GM18861 (cell line): ENCODE measurements around the gene CMTM7.

Experiments
- ATAC-seq: cut with Tn5 transposase; IDR thresholded peaks from one replicate; pipeline ENCODE4 v1.9.1; 2021; ENCODE audit not compliant: unreplicated experiment

Gene CMTM7, protein sequence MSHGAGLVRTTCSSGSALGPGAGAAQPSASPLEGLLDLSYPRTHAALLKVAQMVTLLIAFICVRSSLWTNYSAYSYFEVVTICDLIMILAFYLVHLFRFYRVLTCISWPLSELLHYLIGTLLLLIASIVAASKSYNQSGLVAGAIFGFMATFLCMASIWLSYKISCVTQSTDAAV

DNA sequence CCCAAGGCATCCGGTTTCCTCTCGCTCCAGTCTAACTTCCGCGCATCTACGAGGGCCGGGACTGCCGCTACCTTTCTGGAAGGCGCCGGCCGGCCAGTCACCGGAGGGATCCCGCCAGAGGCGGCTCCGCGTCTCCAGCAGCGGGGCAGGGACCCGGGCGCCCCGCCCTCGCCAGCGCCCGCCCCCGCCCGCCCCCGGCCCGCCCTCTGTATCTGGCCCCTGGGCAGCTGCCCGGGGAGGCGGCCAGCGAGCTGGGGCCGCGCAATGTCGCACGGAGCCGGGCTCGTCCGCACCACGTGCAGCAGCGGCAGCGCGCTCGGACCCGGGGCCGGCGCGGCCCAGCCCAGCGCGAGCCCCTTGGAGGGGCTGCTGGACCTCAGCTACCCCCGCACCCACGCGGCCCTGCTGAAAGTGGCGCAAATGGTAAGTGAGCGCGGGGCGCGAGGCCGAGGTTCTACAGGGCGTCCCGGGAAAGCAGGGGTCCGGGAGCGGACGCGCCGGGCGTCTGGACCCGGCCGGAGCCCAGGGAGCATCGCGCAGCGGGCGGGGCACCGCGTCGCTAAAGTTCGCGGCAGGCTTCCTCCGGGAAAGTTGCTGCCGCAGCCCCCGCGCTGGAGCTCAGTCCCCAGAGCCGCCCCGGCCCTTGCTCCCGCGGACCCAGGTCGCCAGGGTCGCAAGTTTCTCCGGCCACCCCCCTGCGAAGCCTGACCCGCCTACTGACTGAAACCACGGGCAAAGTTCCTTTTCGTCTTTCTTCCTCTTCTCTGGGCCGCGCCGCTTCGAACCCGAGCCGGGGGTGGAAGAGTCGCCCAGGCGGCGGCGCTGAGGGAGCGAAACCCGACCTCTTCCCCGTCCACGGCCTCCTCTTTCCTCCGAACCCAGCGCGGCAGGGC, at the start of gene CMTM7:
CMTM7 (plus strand) TSS at position 211 of the 893 bp plus-strand sequence; CDS start at position 265, 54 bp downstream.
- ATAC-seq: no peak

DNA sequence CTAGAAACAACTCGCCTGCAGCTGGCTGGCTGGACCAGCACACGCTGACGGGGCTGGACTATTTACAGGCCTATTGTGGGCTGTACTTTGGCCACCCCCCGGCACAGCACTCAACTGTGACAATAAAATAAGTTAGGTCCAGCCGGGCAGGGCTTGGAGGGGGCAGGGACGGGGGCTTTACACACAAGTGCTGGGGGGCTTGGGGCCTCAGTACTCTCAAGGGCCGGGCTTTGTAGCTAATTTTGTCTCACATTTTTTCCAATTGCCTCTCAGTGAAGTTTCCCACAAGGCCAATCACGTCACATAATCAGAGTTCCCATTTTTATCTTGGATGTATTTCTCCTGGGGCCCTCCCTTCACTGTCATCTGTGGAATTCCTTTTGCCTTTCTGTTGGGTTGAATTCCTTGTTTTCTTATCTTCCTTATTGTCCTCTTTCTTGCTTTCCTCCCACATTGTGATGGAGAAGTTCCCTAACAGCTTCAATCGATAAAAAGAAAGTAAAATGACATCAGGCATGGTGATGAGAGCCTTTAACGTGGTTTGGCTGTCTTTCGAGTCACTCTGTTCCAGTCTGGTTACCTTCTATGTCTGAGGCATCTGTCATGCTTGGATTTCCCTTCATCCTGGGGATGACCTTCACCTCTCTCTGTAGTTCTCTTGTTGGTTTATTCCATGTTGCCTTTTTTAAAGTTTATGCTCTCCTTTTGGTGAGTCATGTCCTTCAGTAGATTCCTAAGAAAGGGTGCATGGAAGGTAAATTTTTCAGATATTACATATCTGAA, 44.1 kb upstream of the CMTM7 start:
- ATAC-seq: no peak

DNA sequence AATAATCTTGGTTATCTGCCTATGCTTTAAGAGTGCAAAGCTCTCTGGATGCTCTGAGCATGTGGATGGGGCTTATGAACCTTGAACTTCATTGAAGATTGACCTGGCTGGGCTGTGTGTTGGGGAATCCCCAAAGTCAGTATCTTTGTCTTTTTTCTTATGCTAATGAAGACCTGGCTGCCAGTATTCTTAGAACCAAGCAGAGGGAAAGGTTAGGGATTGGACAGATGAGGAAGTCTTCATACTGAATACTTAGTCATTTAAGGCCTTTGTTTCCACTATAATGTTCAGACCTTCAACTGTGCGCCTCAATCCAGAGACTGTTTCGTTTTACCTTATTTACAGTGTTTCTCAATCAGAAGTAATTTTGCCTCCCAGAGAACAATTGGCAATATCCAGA, 42.5 kb upstream of the CMTM7 start:
- ATAC-seq: no peak

DNA sequence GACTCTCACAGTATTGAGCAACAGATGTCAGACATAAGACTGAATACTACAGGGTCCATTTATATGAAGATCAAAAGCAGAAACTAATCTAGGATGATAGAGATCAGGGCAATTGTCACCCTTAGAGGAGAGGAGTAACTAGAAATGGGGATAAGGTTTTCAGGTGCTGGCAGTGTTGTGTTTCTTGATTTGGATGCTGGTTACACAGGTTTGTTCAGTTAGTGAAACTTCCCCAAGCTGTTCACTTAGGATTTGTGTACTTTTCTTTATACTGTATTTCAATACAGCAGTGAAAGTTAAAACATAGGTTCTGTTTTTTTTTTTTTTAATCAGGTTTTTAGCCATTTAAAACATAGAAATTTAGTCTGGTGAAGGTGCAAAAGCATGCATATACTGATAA, 39.1 kb upstream of the CMTM7 start:
- no peak for ATAC-seq

DNA sequence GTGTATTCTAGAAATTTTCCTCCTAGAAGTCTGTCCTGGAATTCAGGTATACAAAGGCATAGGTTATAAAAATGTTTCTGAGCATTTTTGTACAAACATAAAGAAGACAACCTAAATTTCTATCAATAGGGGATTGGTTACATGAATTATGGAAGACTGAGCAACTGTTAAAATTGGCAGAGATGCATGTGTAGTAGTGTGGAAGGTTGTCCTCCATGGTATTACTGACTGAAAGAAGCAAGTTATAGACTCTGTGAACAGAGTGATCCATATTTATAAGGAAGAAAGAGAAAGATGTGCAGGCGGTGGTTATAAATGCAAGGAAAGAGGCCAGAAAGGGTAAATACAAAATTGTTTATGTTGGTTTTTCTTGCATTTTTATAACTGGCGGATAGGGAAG, 38.3 kb upstream of the CMTM7 start:
- ATAC-seq: no peak

DNA sequence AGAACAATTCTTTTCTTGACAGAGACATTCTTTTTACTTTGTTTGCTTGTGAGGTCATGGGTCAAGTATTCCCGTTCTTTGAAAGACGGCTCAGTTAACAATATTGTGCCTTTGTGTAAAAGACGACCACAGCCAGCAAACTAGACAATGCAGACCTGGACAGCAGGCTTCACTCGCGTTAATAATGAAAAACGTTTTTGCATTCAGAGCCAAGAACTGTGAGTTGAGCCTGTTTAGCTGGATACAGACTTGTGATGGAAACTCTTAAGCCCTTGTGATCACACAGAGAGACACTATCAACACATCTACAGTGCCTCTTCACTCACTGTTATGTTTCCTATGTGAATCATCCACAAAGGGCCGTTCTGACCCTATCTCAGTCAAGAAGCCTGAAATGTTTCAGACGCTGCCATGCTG, 37.3 kb upstream of the CMTM7 start:
- ATAC-seq: no peak

DNA sequence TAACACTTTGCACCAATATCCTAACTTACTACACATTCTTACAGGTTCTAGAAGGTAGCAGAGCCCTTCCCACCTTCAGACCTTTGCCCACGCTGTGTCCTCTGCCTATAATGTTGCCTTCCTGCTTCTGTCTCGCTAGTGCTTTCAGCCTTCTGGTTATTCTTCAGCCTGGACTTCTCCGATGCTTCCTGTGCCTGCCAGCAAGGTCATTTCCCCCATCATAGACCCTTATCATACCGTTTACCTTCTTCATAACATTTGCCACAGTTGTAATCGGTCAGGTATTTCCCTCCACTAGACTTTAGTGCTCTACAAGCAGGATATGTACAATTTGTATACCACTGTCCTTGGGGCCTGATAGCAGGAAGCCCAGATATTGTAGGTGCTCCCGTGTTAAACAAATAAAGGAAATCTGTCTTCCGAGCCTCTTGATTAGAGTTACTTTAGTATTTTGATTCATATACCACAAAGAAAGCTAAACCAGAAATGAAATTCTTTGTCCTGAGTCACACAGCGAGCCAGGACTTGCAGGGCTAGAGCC, 35.8 kb upstream of the CMTM7 start:
- ATAC-seq: no peak

DNA sequence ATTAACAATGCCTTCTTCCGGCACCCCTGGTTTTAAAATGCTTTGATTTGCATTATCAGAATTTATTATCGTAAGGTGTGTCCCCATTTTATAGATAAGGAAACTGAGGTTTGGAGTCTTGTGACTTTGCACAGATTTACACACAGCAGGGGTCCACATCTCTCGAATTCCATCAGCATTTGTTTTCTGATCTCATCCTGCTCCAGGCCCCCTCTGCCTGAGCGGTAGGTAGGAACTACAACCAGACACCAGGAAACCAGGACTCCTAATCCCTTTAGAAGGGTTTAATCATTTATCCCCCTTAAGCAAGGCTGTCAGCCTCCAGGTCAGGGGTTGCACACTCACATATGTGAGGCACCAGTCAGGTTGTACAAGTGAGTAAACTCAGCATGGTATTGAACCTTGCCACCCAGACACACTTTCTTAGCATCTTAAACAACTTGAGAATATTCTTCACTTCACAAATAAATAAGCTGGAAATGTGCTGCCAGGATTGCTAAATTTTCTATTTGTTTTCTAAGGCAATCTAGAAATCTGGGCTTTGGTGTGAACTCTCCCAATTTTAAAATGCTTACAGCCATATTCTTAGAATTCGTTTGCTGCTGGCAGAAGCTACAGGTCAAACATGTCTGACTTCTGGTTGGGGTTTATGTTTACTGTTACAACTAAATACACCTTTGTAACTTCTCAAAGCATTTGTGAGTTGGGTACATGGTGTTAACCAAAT, 31.7 kb upstream of the CMTM7 start:
- ATAC-seq: no peak

DNA sequence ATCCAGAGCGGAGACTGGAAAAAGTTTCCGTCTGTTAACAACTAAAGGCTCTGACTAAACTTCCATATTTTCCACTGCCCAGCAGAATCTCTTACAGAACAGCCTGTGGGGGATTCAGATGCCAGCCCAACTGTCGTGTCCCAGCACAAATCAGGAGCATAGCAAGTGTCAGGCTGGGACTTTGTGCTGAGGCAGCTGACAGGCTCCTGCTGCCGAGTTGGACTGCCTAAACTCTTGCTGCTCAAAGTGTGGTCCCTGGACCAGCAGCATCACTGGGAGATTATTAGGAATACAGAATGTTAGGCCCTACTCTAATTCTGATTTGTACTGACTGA, 31.2 kb upstream of the CMTM7 start:
- ATAC-seq: no peak

DNA sequence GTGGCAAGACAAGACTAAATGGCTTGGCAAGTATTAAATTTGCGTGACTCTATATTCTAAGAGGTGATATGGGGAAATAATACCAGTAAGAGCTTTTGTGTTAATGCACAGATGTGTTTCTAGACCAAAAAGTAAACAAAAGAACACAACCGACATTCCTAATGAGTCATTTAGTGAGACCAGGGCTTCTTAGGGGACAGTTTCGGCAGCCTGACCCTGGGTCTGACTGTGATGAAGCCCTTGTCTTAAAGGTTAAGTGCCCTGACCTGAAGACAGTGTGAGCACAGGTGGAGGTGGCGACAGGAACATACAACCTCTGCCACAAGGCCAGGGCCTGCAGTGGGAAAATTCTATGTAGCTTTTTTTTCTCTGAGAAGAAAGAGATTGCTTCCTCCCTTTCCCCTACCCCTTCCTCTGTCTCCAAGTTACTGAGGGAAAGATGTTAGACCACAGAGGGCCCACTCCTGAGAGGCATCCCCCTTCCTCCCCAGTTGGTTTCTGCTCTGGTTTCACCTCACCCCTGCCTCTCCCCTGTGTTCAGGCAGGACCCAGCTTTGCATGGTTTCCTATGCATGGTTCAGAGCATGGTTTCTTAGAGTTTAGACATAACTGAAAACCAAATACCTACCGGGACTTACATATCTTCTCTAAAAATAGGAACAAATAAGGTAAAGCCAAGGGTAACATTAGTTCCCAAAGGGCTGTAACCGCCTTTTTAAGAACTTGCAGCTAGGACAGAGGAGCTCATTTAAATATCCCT, 24.8 kb upstream of the CMTM7 start:
- ATAC-seq: no peak

DNA sequence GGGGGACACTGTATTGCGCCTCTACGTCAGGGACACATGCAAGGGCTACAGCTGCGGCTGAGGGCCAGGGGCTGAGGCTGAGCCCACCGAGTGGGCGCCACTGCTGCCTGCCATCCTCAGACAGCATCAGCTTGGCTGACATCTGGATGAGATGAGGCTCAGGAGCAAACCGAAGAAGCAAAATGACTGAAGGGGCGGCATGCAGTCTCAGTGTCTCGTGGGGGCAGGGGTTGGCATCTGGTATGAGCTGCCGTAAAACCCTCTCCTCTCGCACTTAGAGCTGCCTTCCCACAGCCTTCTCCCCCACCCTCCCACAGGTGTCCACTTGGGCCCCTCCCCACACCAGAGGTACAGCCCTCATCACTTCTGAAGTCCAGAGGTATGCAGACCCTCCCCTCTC, 24.2 kb upstream of the CMTM7 start:
- ATAC-seq: no peak

DNA sequence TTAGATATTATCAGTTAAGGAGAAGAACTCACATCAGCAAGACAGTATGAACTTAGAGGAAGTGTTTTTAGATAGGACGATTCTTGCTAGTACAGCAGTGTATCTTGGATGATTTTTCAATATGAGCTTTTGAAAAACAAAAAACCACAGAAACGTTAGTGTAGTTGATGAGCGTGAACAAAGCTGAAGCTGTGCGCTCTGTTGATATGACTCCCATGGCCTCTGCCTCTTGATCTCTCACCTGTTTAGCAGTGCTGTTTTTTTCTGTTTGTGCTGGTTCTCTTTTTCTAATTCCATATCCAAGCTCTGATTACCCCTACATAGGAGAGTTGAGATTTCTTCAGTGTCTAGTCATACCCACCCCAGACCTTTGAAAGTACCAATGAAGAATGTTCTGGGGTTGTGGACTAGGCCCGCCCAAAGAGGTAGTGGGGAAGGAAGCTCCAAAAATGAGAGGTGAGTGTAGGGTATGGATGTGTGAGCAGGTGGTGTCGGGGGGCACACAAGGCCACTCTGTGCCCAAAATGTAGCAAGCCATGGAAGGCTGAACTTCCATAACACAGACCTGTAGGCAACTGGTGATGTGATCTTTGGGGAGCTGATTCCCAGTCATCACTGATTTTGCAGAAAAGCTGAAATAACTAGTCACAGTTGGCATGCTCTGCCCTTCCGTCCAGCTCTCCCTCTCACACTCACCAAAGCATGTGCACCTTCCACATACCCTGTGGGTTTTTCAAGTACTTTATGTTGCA, 20.0 kb upstream of the CMTM7 start:
- ATAC-seq: no peak

DNA sequence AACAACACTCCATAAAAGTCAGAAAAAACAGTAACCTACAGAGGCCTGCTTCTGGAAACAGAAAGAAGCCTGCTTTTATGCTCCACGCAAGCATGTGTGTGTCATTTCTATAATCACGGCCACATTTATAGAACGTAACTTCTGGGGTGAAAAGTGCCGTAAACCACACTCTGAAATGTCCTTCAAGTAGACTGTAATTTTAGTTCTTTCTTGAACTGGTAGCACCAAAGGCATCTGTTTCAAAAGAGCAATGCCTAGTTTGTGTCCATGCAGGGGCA, 19.5 kb upstream of the CMTM7 start:
- no peak for ATAC-seq

DNA sequence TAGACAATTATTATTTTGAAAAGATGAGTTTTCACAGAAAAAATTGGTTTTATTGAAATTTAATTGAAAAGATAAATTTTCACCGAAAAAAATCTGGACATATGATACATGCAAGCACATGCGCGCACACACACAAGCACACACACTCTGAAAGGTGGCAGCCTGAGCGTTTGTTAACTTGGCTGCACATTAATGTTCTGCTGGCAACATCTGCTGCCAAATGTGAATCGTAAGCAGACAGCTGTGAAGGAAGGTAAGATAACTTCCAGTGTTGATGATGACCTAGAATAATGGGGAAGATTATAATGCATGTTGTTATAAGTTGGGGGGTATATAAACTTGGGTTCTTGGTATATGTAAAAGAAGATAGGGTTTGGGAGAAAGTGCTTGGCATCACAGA, 18.4 kb upstream of the CMTM7 start:
- no peak for ATAC-seq

DNA sequence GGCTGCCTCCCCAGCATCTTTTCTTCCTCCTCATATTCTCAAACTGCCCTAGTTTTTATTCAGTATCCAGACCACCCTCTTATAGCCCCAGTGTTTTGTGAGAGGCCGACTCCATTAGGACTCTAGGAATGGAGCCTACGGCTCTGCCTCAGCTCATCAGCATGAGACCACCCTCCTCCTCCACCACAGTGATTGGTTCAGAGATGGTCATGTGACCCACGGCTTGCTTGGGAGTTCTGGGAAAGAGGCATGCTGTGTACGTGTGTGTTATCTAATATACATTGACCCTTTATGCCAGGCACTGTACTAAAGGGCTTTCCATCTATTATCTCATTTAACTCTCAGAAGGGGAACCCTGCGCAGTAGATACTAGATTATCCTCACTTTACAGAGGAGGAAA, 17.8 kb upstream of the CMTM7 start:
- ATAC-seq: no peak

DNA sequence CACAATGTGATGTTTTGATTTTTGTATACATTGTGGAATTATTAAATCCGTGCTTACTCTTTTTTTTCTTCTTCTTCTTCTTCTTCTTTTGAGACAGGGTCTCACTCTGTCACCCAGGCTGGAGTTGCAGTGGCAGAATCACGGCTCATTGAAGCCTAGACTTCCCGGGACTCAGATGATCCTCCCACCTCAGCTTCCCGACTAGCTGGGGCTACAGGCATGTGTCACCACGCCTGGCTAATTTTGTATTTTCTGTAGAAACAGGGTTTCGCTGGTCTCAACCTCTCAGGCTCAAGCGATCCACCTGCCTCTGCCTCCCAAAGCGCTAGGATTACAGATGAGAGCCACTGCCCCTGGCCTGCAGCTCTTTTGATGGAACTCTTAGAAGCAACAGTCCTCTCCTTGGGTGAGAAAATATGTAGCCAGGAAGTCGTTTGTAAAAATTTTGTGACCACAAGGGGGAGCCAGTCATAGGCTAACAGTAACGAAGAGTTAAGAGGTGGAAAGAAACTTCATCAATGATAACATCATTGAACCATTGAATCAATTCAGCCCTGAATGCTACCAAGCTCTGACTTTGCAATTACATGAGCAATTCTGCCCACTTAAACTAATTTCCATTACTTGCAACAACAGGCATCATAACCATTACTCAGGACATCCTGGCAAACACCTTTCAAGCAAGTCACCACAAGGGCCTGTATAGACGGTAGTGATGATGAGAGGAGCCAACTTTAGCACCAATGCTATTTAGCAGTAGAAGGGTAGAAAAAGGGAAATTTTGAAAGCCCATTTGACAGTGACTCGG, 16.7 kb upstream of the CMTM7 start:
- no peak for ATAC-seq

DNA sequence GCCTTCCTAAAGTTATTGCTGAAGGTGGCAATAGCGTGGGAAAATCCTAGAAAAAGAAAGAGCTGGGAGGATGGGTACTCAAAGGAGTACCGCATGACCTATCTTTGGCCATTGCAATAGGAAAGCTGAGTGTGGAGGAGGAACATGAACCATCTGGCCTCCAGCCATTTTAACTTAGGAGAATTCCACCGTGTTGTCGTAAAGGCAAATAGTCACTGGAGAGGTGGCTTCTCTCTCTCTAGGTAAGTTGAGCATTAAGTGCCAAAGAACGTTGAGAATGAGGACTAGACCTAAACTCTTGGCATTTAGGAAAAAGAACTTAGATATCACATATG, 16.1 kb upstream of the CMTM7 start:
- ATAC-seq: no peak

DNA sequence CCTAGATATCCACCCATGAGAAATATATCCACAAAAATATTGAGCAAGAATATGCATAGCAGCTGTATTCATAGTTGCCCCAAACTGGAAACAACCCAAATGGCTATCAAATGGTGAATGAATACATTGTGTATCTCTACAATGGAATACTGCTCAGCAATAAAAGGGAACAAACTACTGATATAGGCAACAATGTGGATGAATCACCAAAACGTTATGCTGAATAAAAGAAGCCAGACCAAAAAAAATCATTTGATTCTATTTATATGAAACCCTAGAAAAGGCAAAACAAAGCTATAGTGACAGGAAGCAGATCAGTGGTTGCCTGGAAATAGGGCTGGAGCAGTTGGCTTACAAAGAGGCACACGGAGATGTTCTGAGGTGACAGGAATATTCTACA, 15.5 kb upstream of the CMTM7 start:
- ATAC-seq: no peak

DNA sequence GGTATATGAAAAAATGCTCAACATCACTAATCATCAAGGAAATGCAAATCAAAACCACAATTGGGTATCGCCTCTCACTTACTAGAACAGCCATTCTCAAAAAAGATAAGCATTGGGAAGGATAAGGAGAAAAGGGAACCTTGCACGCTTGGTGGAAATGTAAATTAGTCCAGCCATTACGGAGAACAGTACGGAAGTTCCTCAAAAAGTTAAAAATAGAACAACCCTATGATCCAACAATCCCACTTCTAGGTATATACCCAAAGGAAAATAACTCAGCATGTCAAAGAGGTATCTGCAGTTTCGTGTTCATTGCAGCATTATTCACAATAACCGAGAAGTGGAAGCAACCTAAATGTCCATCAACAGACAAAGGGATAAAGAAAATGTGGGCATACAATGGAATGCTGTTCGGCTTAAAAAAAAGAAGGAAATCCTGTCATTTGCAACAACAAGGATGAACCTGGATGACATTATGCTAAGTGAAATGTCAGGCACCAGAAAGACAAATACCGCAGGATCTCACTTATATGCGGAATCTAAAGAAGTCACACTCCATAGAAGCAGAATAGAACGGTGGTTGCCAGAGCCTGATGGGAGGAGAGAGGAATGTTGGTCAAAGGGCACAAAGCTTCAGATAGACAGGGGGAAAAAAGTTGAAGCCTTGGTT, 11.7 kb upstream of the CMTM7 start:
- ATAC-seq: no peak
